ENCODE measurements around the gene CAMTA1. TPM values are rescaled to one million over a fixed set of nuclear protein-coding genes. Genes with fewer than 3 reads are reported as not detected.
A peak's percentile ranks its signal among the peaks of the same experiment; 100 is the strongest.

Gene CAMTA1
- polyA plus RNA-seq, 1 of the 3 experiments (the other 2 are of a cell fraction), result 63.1 TPM

DNA sequence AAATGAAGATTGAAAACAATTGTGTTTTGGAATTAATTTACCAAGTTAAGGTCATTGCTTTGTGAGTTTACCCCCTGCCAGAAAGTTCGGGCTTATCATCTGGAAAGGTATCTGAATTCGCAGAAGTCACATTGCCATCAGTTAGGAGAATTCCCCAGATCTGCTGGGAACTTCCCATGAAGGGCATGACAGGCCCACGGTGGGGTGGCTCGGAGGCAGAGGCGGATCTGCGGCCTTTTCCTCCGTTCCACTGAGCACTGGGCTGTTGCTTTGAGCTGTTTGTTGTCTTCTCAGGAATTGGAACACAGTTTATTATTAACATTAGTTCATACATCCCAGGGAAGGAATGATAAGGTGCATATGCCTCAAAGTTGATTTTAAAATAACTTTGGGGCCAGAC lies 320.0 kb downstream of the CAMTA1 start:
- Histone ChIP-seq H3K9me3 (no peaks in the 10 kb centered on the region), H3F3A (replicated peaks; ENCODE audit: insufficient read depth) (no peaks in the 10 kb centered on the region), H3K9ac (no peak overlapping the region), H3K27me3 (ENCODE audit: insufficient read depth) (no peaks in the 10 kb centered on the region), H3K79me2 (ENCODE audit: insufficient read depth) (no peaks in the 10 kb centered on the region), H2AFZ (ENCODE audit: low read depth) (no peak overlapping the region), H3K4me2 (no peak overlapping the region), H4K20me1 (ENCODE audit: insufficient read depth) (no peaks in the 10 kb centered on the region), H3K4me3 (ENCODE audit: low read depth in 2 of 2, low read length in 1 of 2) (no peak overlapping the region), H3K27ac (ENCODE audit: low read depth in 2 of 2, low read length in 1 of 2) (no peak overlapping the region), H3K9me2 (no peaks in the 10 kb centered on the region), H3K4me1 (ENCODE audit: control insufficient read depth in 1 of 2, insufficient read depth in 2 of 2, low read depth in 1 of 2, low read length in 1 of 2) (peaks cover 0 to 6% of the 10 kb centered on the region in 2 experiments; a peak in 1 of 4 replicates), H3K36me3 (replicated peaks in 1 of 2; ENCODE audit: control insufficient read depth in 1 of 2, insufficient read depth in 2 of 2, low read length in 1 of 2) (no peaks in the 10 kb centered on the region)
- TF ChIP-seq, protein P1, sequence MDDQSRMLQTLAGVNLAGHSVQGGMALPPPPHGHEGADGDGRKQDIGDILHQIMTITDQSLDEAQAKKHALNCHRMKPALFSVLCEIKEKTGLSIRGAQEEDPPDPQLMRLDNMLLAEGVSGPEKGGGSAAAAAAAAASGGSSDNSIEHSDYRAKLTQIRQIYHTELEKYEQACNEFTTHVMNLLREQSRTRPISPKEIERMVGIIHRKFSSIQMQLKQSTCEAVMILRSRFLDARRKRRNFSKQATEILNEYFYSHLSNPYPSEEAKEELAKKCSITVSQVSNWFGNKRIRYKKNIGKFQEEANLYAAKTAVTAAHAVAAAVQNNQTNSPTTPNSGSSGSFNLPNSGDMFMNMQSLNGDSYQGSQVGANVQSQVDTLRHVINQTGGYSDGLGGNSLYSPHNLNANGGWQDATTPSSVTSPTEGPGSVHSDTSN (IDR thresholded peaks at IDR 0.05), result no peak
- TF ChIP-seq TAF1 (IDR thresholded peaks at IDR 0.05; ENCODE audit: borderline replicate concordance, low read depth, low read length), result no peak
- no peak for TF ChIP-seq POLR2AphosphoS5 (IDR thresholded peaks at IDR 0.05; ENCODE audit: low read depth, low read length)
- no peak for TF ChIP-seq TEAD4 (IDR thresholded peaks at IDR 0.05; ENCODE audit: borderline replicate concordance, insufficient read depth)
- no peak for TF ChIP-seq RCOR1 (IDR thresholded peaks at IDR 0.05; ENCODE audit: low read length)
- TF ChIP-seq, protein P2, sequence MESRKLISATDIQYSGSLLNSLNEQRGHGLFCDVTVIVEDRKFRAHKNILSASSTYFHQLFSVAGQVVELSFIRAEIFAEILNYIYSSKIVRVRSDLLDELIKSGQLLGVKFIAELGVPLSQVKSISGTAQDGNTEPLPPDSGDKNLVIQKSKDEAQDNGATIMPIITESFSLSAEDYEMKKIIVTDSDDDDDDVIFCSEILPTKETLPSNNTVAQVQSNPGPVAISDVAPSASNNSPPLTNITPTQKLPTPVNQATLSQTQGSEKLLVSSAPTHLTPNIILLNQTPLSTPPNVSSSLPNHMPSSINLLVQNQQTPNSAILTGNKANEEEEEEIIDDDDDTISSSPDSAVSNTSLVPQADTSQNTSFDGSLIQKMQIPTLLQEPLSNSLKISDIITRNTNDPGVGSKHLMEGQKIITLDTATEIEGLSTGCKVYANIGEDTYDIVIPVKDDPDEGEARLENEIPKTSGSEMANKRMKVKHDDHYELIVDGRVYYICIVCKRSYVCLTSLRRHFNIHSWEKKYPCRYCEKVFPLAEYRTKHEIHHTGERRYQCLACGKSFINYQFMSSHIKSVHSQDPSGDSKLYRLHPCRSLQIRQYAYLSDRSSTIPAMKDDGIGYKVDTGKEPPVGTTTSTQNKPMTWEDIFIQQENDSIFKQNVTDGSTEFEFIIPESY (IDR thresholded peaks at IDR 0.05; ENCODE audit: borderline replicate concordance, low read depth), result no peak
- TF ChIP-seq FOSL2 (IDR thresholded peaks at IDR 0.05; ENCODE audit: borderline replicate concordance, low read depth), result no peak
- TF ChIP-seq RFX5 (IDR thresholded peaks at IDR 0.05; ENCODE audit: low read length), result no peak
- no peak for DNase-seq
- CTCF ChIA-PET, result no interaction called here
- POLR2A ChIA-PET, result no interaction called here
- 43% methylated on average over 7 of the region's 7 CpGs for WGBS (ENCODE audit: low lambda C conversion rate)

DNA sequence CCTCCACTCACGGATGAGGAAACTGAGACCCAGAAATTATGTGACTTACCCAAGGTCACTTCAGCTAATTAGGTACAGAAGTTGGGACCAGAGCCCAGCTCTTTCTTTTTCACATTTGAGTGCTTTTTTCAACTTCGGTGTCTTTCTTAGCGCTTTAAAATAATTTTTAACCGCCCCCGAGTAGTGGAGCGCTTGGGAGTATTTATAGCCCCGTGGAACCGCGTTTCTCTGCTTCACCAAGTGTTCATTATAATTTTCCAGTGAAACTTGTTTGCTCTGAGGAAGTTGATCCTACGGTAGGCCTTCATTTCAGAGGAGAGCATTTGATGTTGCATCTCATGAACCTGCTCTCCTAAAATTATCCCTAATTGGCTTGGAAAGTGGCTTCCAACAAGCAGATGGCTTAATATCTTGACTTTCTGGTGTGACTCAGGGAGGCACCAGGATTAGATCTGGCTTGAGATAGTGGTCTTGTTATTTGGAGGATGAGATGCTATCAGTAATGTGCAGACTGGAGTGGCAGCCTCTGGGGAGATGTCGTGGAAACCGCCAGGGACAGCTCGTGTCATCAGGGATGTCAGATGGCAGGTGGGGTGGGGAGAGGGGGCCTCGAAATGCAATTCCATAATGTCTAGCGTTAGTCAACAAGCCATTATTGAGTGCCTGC lies 321.3 kb downstream of the CAMTA1 start:
- H3K4me3 ChIP-seq (ENCODE audit: low read depth in 2 of 2, low read length in 1 of 2), result no peak overlapping the region
- no peak overlapping the region for H3K4me2 ChIP-seq
- no peaks in the 10 kb centered on the region for H3F3A ChIP-seq (replicated peaks; ENCODE audit: insufficient read depth)
- no peaks in the 10 kb centered on the region for H3K36me3 ChIP-seq (replicated peaks in 1 of 2; ENCODE audit: control insufficient read depth in 1 of 2, insufficient read depth in 2 of 2, low read length in 1 of 2)
- H3K9ac ChIP-seq, result no peak overlapping the region
- H2AFZ ChIP-seq (ENCODE audit: low read depth), result no peak overlapping the region
- DNase-seq, result no peak
- H3K27me3 ChIP-seq (ENCODE audit: insufficient read depth), result no peaks in the 10 kb centered on the region
- WGBS (ENCODE audit: low lambda C conversion rate), result 64% methylated on average over 15 of the region's 15 CpGs
- no peaks in the 10 kb centered on the region for H4K20me1 ChIP-seq (ENCODE audit: insufficient read depth)
- CTCF ChIA-PET, result no interaction called here
- H3K9me2 ChIP-seq, result no peaks in the 10 kb centered on the region
- POLR2A ChIA-PET, result no interaction called here
- peaks cover 0 to 6% of the 10 kb centered on the region in 2 experiments; a peak in 1 of 4 replicates for H3K4me1 ChIP-seq (ENCODE audit: control insufficient read depth in 1 of 2, insufficient read depth in 2 of 2, low read depth in 1 of 2, low read length in 1 of 2)
- peak; percentile 61 for TF ChIP-seq GATA2 (CRISPR knock-in tag; IDR thresholded peaks at IDR 0.05)
- no peak for TF ChIP-seq NRF1 (IDR thresholded peaks at IDR 0.05; ENCODE audit: low read depth, low read length)
- no peak for TF ChIP-seq EZH2phosphoT487 (IDR thresholded peaks at IDR 0.05; ENCODE audit: borderline replicate concordance, low read depth)
- TF ChIP-seq RAD21 (IDR thresholded peaks at IDR 0.05; ENCODE audit: low read length), result no peak
- peak; percentile 50; the same call in 1 of the 2 replicates for TF ChIP-seq RCOR1 (IDR thresholded peaks at IDR 0.05; ENCODE audit: low read length)
- peak; percentile 11 for TF ChIP-seq CHD2 (IDR thresholded peaks at IDR 0.05; ENCODE audit: low read length, partially characterized antibody)
- H3K79me2 ChIP-seq (ENCODE audit: insufficient read depth), result no peaks in the 10 kb centered on the region
- H3K27ac ChIP-seq (ENCODE audit: low read depth in 2 of 2, low read length in 1 of 2), result no peak overlapping the region
- H3K9me3 ChIP-seq, result no peaks in the 10 kb centered on the region
